ENCODE data around the gene MYOM3. TPM values are rescaled to one million over a fixed set of nuclear protein-coding genes. Genes with fewer than 3 reads are reported as not detected.

The MYOM3 gene
- total RNA-seq, 4 donors from 2014 or later, result 1.5 to 1.9 (median 1.7) TPM

- 46 to 58% methylated on average over 10 to 11 of the region's 11 CpGs for WGBS, 2 donors
- peak in 1 of 2 donors; percentile 67 for DNase-seq (ENCODE audit: low spot score in 2 of 2)
- no peak overlapping the region for H3K4me3 ChIP-seq (ENCODE audit: low read depth, poor library complexity, severe bottlenecking)
- TF ChIP-seq POLR2A (IDR thresholded peaks at IDR 0.05), result no peak
- no peak for TF ChIP-seq CTCF (IDR thresholded peaks at IDR 0.05)
- intact Hi-C loops (cut with DNase I; ENCODE audit: low total_unique reads), result loop anchor here (5.0 kb wide), 1 partner anchor 727 kb away; no protein-coding TSS in a partner anchor
These were observed 43.3 kb upstream of the MYOM3 start for GRCh38 chr1:24155011-24155782.

- H3K4me3 ChIP-seq (ENCODE audit: low read depth, poor library complexity, severe bottlenecking), result no peak overlapping the region
- peak in 1 of 2 donors; percentile 48 for DNase-seq (ENCODE audit: low spot score in 2 of 2)
- TF ChIP-seq CTCF (IDR thresholded peaks at IDR 0.05) (no peak), POLR2A (IDR thresholded peaks at IDR 0.05) (no peak)
- intact Hi-C loops (cut with DNase I; ENCODE audit: low total_unique reads), result no loop called here
- WGBS, 2 donors, result 66 to 80% methylated on average over 8 of the region's 8 CpGs
These were observed 42.3 kb upstream of the MYOM3 start for GRCh38 chr1:24154215-24154614.

GRCh38 chr1:24152631-24153494 lies 40.9 kb upstream of the MYOM3 start:
- intact Hi-C loops (cut with DNase I; ENCODE audit: low total_unique reads), result no loop called here
- 81 to 87% methylated on average over 10 of the region's 10 CpGs for WGBS, 2 donors
- no peak for TF ChIP-seq POLR2A (IDR thresholded peaks at IDR 0.05)
- TF ChIP-seq CTCF (IDR thresholded peaks at IDR 0.05), result no peak
- H3K4me3 ChIP-seq (ENCODE audit: low read depth, poor library complexity, severe bottlenecking), result no peak overlapping the region
- DNase-seq (ENCODE audit: low spot score in 2 of 2), result peak in 1 of 2 donors; percentile 67

- TF ChIP-seq POLR2A (IDR thresholded peaks at IDR 0.05), result no peak
- TF ChIP-seq CTCF (IDR thresholded peaks at IDR 0.05), result no peak
- 16 to 17% methylated on average over 12 of the region's 12 CpGs for WGBS, 2 donors
- intact Hi-C loops (cut with DNase I; ENCODE audit: low total_unique reads), result no loop called here
- H3K4me3 ChIP-seq (ENCODE audit: low read depth, poor library complexity, severe bottlenecking), result no peak overlapping the region
- DNase-seq (ENCODE audit: low spot score in 2 of 2), result peak in 1 of 2 donors; percentile 74
These were observed 39.2 kb upstream of the MYOM3 start for GRCh38 chr1:24151175-24151533.

GRCh38 chr1:24150234-24151174 lies 38.6 kb upstream of the MYOM3 start:
- 8 to 10% methylated on average over 36 of the region's 36 CpGs for WGBS, 2 donors
- no peak overlapping the region for H3K4me3 ChIP-seq (ENCODE audit: low read depth, poor library complexity, severe bottlenecking)
- peak; percentile 92 to 99 for DNase-seq (ENCODE audit: low spot score in 2 of 2)

More at GRCh38 chr1:24150234-24151174, 38.6 kb upstream of the MYOM3 start:
- intact Hi-C loops (cut with DNase I; ENCODE audit: low total_unique reads), result no loop called here
- no peak for TF ChIP-seq POLR2A (IDR thresholded peaks at IDR 0.05)
- TF ChIP-seq CTCF (IDR thresholded peaks at IDR 0.05), result peak in 2 of 3 donors; percentile 12 to 61
